Esophagus squamous epithelium (tissue), 5 donors: ENCODE data around the gene JDP2. TPM values are rescaled to one million over a fixed set of nuclear protein-coding genes. Genes with fewer than 3 reads are reported as not detected.
A peak's percentile ranks its signal among the peaks of the same experiment; 100 is the strongest.

Experiments
- DNase-seq: peaks from one replicate; lab custom pipeline; 2025; lab: John Stamatoyannopoulos, UW
- H3K27ac ChIP-seq, 4 donors: fragments of 200-600 bp; sonication (generic); one replicate each; pipeline ENCODE4 v1.5.1; 2016 to 2019; ENCODE audit warnings: mild to moderate bottlenecking in 1 of 4
- H3K27me3 ChIP-seq, 4 donors: fragments of 200-600 bp; sonication (generic); 1 replicate in 3 of 4; 2 replicates in 1 of 4; pipeline versions ENCODE4 v1.5.1 to v1.6.0; 2017 to 2021; ENCODE audit warnings: antibody characterized with exemption in 1 of 4
- H3K36me3 ChIP-seq, 3 donors: fragments of 200-600 bp; sonication (generic); one replicate each; pipeline ENCODE4 v1.5.1; 2016 to 2019
- H3K4me1 ChIP-seq, 3 donors: fragments of 200-600 bp; sonication (generic); one replicate each; pipeline ENCODE4 v1.5.1; 2017 to 2019
- H3K4me3 ChIP-seq, 4 donors: fragments of 200-600 bp; sonication (generic); 1 replicate in 3 of 4; 2 replicates in 1 of 4; pipeline ENCODE4 v1.5.1; 2016 to 2019; ENCODE audit warnings: mild to moderate bottlenecking in 2 of 4, moderate library complexity in 1 of 4
- H3K9me3 ChIP-seq, 3 donors: fragments of 200-600 bp; sonication (generic); one replicate each; pipeline ENCODE4 v1.5.1; 2016 to 2019
- CTCF ChIP-seq, 6 experiments: fragments of 450-650 bp in 4 of 6; fragments of 200-600 bp in 2 of 6; sonication (generic) in 2 of 6; IDR thresholded peaks; one replicate each; pipeline ENCODE4 v1.5.1; 2016 to 2019; ENCODE audit warnings: antibody characterized with exemption in 6 of 6, mild to moderate bottlenecking in 4 of 6, moderate library complexity in 4 of 6
- POLR2A ChIP-seq, 4 donors: fragments of 450-650 bp; IDR thresholded peaks; one replicate each; pipeline ENCODE4 v1.6.1; 2017; ENCODE audit warnings: antibody characterized with exemption in 4 of 4, mild to moderate bottlenecking in 4 of 4, moderate library complexity in 3 of 4
- WGBS, 2 donors: methylation state at CpG; one replicate each; pipeline ENCODE4 v1.1.5; 2018; 5-methylcytosine and 5-hydroxymethylcytosine counted together
- intact Hi-C: fragments of 100-400 bp; cut with DNase I; formaldehyde crosslinking; loops from one replicate; pipeline ENCODE4 v1.15.0; 2022
- total RNA-seq, 4 donors: library from RNA; depleted of rRNA; stranded (reverse); fragments of >200 nt; gene quantifications; one replicate each; pipeline ENCODE4 v1.1.0, GENCODE V29; 2016
- donor health status: DM: yes; HTN: yes; CAD: no.

Gene JDP2
- total RNA-seq, 4 donors from 2014 or later: 20.9 to 41.8 (median 36.9) TPM

GRCh38 chr14:75519826-75520728, 92.3 kb downstream of the JDP2 start:
- intact Hi-C loops: no loop called here
- peaks cover 0 to 10% (median 0%) of the 10 kb centered on the region in 4 donors for H3K27me3 ChIP-seq
- no peak overlapping the region for H3K4me3 ChIP-seq
- WGBS, 2 donors: 78 to 84% methylated on average over 10 to 11 of the region's 11 CpGs
- H3K9me3 ChIP-seq: no peaks in the 10 kb centered on the region
- TF ChIP-seq POLR2A (IDR thresholded peaks at IDR 0.05) (no peak), CTCF (IDR thresholded peaks at IDR 0.05) (no peak)
- no peak overlapping the region for H3K27ac ChIP-seq
- no peak for DNase-seq
- H3K36me3 ChIP-seq: no peaks in the 10 kb centered on the region
- peaks cover 0 to 34% (median 3%) of the 10 kb centered on the region in 3 donors for H3K4me1 ChIP-seq

DNA sequence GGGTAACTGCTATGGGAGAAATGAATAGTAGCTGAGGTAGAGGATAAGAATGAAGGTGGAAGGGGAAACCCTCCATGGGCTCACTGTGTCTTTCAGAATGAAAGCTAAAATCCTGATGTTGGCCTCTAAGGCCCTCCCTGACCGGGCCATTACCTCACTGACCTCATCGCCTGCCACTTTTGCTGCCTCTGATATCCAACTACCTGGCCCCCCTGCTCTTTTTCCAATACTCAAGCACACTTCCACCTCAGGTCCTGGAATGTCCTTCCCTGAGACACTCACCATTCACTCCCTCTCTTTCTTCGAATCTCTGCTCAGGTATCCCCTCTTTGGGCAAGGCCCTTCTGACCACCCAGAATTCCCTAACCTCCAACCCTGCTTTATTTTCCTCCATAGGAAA, 93.0 kb downstream of the JDP2 start:
- Histone ChIP-seq H3K27ac (peak overlapping the region in 2 of 4 donors; percentile 61 to 71), H3K9me3 (no peaks in the 10 kb centered on the region)
- 72 to 77% methylated on average over 3 of the region's 3 CpGs for WGBS, 2 donors

GRCh38 chr14:75521415-75522199, 93.8 kb downstream of the JDP2 start:
- H3K27ac ChIP-seq: peak overlapping the region; percentile 2 to 71 (median 64)
- no peak for DNase-seq
- H3K27me3 ChIP-seq: peaks cover 0 to 10% (median 0%) of the 10 kb centered on the region in 4 donors
- no peaks in the 10 kb centered on the region for H3K9me3 ChIP-seq
- no peaks in the 10 kb centered on the region for H3K36me3 ChIP-seq
- intact Hi-C loops: no loop called here
- H3K4me3 ChIP-seq: peak overlapping the region in 3 of 4 donors; percentile 32 to 61 (median 43)
- H3K4me1 ChIP-seq: peaks cover 0 to 24% (median 3%) of the 10 kb centered on the region in 3 donors
- no peak for TF ChIP-seq CTCF (IDR thresholded peaks at IDR 0.05)
- TF ChIP-seq POLR2A (IDR thresholded peaks at IDR 0.05): no peak
- 30 to 44% methylated on average over 11 of the region's 11 CpGs for WGBS, 2 donors

More for the DNA sequence above, 93.0 kb downstream of the JDP2 start:
- Histone ChIP-seq H3K4me1 (peaks cover 0 to 26% (median 3%) of the 10 kb centered on the region in 3 donors), H3K4me3 (no peak overlapping the region), H3K27me3 (peaks cover 0 to 10% (median 0%) of the 10 kb centered on the region in 4 donors), H3K36me3 (no peaks in the 10 kb centered on the region)
- DNase-seq: no peak
- no peak for TF ChIP-seq CTCF (IDR thresholded peaks at IDR 0.05)
- TF ChIP-seq POLR2A (IDR thresholded peaks at IDR 0.05): no peak
- intact Hi-C loops: no loop called here

DNA sequence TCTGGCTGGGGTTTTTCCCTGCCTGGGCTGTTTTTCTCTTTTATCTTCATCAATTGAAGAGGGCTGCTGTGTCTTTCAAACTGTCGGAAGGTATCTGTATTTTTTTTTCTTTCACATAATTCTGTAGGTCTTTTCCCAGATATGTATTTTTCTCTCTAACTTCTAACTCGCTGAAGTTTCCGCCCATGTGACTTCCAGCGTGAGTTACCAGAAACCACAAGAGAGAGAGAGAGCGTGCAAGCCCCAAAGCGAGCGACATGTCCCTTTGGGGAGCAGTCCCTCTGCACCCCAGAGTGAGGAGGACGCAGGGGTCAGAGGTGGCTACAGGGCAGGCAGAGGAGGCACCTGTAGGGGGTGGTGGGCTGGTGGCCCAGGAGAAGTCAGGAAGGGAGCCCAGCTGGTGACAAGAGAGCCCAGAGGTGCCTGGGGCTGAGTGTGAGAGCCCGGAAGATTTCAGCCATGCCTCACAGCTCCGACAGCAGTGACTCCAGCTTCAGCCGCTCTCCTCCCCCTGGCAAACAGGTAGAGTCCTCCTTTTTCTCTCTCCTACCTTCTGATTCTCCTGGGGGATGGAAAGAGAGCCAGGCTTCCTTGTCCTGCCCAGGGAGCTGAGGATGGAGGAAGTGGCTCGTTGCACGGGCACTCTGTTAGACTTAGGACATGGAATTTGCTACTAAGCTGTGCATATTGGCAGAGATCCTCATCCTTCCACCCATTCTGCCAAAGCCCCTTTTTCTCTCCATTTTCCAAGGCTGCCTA, 94.6 kb downstream of the JDP2 start, which contains the start of gene BATF:
BATF (plus strand) TSS at position 246 of the 759 bp plus-strand sequence; CDS start at position 460, 214 bp downstream.
- TF ChIP-seq POLR2A (IDR thresholded peaks at IDR 0.05): peak in 2 of 4 donors; percentile 51 to 73
- TF ChIP-seq CTCF (IDR thresholded peaks at IDR 0.05): no peak
- H3K27ac ChIP-seq: peak within 1 kb of the TSS; percentile 49 to 80 (median 66)
- H3K36me3 ChIP-seq: no peaks in the 10 kb centered on the region
- H3K27me3 ChIP-seq: peaks cover 0 to 10% (median 0%) of the 10 kb centered on the region in 4 donors
- H3K9me3 ChIP-seq: no peaks in the 10 kb centered on the region
- no peak for DNase-seq
- H3K4me3 ChIP-seq: peak within 1 kb of the TSS; percentile 14 to 61 (median 38)
- intact Hi-C loops: no loop called here
- H3K4me1 ChIP-seq: peaks cover 0 to 24% (median 3%) of the 10 kb centered on the region in 3 donors
- WGBS, 2 donors: 49 to 60% methylated on average over 5 to 9 of the region's 13 CpGs
